Stimulated activated CD8-positive, alpha-beta memory T cell treated with anti-CD3 and anti-CD28 coated beads, Interleukin-15, amount 100 ng/mL, for 48 hours (primary cell): ENCODE data around the gene SYNPO2.

Experiments
- DNase-seq, 2 donors: peaks; one replicate each; pipeline ENCODE4 v3.0.0-alpha.2; 2020; ENCODE audit warnings: low read depth in 2 of 2

SYNPO2 gene

DNA sequence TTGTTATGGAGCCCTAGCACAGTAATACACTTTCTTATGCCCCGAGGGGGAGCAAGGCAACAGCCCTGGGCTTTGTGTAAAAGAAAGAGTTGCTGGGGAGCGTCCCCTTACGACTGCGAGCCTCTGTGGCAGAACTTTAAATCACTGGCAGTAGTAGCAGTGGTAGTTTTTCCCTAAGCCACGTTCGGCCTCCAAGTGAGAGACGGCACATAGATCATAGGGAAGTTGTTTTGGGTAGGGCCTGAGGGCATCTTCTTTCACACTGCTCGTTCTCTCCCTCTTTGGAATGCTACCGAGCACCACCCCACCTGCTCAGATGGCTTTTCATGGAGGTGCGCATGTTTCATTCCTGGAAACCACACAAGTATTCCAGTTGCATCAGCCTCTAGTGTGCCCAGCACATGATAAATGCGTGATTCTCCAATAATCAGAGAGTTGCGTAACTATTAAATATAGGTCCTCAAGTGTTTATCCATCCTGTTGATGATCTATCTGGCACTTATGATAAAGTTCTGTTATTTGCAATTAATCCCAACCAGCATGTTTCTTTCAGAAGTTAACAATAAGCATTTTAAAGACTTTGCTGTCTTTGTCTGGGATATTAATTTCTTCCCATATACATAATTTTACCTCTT, 7.0 kb upstream of the SYNPO2 start:
- DNase-seq, result no peak

DNA sequence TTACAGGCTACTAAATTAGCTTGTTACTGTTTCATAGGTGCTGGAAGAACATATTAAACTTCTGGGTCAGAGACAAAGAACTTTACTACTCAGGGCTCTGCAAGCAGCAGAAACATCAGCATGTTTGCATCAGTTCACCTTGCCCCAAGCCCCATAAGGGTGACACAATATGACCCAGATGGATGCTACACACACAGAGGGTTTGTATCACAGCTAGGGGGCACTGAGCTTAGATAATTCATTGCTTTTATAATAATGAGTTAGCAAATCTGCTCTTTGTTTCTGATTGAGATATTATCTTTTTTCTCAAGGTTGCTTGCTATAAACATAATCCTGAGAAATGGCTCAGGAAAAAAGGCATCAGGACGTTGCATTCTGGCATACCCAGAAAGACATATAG, 4.8 kb upstream of the SYNPO2 start:
- DNase-seq, result no peak

DNA sequence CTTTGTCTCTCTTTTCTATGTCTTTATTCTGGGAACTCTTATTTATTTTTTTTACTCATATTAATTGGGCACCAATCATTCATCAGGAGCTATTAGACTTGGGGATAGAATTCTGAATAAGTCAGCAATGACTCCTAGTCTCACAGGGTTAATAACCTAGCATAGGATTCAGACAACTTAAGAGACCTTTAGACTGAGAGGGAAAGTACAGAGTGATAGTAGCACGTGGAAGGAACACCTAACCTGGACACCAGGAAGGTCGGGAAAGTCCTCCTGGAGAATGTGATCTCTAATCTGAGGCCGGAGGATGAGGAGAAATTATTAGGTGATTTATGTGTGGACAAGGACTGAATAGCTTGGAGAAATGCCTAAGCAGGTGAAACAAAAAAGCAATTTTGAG, 3.9 kb upstream of the SYNPO2 start:
- DNase-seq, result no peak

DNA sequence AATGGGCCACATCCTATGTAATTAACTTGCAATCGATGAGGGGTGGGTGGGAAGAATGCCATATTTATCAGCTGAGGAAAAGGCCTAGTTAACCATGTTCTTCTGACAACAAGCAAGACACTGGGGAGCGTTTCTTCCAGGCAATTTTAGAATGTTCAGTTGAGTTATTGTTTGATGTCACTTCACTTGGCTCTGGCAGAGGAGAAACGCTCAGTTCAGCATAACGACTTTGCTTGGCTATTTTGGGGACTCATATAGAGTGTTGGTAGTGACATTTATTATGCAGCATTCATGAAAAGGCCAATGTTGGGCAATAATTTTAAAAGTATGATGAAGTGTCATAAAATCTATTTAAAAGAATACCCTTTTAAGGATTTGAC, 648 bp downstream of the SYNPO2 start:
- no peak for DNase-seq

DNA sequence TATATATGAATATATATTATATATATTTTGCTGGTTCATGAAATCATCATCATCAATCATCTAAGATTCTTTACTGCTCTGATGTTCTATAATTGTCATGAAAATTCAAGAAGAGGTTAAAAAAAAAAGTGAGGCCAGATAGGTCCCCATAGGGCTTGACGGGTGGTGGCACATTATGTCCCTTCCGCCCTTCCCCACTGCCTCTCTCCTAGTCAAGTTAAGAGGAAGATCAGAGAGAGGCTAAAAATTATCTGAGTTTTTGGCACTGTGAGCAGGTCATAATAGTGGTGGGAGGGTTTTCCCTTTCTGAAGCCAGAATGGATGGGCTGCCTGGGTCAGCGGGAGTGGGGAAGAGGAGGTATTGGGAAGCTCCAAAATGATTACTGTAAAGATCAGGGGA, 5.4 kb downstream of the SYNPO2 start:
- DNase-seq, result no peak

DNA sequence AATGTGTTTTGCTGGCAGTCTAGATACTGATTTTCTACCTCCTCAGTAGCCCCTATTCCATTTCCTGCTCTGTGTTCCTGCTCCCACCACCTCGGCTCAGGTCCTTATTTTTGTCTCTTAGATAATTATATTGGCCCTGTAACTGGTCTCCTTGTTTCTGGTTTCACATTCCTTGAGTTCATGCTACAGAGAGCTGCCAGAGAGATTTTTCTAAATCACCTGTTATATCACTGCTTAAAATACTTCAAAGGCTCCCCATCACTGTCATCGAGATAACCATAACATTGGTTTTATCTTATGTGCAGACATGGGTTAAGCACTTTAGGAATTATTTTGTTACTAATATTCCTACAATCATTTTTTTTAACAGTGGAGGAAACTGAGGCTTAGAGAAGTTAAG, 9.6 kb downstream of the SYNPO2 start:
- no peak for DNase-seq

DNA sequence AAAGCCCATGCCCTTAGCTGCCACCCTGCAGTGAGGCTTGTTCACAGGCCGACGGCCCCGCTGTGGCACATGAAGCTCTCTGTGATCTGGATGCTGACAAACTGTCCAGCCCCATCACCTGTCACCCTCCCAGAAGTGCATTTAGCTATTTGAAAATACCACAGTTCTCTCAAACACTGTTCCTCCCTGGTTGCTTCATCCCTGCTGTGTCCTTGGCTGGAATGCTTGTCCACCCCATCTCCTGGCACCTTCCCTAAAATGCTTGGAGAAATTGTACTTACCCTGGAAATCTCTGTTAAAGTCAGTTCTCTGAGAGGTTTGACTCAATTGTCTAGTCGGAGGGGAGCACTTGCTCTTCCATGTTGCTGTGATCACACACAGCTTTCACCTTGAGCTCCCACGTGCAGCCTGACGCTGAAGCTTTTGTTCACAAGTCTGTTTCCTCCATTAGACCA, 10.1 kb downstream of the SYNPO2 start:
- DNase-seq, result no peak

DNA sequence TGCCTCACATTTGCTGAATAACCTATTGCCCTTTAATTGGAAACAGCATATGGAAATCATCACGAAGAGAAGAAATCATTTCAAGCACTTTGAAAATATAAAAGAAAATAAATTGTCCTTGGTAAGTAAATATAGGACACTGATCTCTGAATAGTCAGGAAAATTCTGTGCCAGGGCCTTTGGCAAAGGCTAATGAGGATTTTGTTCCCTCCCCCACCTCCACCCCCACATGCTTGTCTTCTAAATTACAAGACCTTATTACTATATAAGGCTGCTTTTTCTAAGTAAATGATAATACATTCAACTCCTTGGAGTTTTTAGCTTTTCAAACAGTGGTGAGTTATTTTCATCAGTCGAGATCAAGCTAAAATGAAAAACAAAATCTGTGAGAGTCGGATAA, 15.8 kb downstream of the SYNPO2 start:
- no peak for DNase-seq

DNA sequence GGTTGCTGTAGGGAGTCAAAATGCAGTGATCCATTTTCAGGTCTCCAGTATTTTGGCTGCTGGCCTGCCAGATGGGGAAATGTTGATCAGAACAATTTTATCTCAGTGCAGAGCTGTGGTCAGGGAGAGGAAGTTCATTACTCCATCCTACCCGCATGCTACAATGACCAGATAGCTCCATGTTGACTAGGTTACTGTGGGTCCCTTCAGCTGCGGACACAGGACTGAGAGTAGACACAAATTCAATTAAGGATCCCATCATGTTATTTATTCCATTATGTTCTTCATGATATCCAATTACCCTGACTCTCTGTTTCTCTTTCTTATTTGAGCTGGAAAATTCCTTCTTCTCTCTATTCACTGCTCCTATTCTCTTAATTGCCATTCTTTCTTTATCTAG, 16.3 kb downstream of the SYNPO2 start:
- DNase-seq, result no peak

DNA sequence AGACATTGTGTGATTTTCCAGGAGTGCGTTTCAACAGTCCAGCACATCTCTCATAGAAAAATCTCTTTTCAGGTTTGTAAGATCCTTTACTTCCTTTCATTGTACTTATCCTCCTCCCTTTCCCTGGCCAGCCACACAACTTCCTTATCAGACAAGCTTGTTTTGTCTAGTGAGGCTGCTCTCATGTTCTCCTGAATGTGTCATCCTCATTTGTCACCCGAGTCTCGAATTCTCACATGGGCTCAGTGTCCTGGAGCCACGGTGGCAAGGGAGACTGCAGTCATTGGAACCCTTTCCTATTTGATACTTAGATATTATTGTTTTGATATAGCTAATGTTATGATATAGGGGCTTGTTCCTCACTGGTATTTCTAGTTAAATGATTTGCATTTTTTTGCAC, 16.9 kb downstream of the SYNPO2 start:
- DNase-seq, result no peak

DNA sequence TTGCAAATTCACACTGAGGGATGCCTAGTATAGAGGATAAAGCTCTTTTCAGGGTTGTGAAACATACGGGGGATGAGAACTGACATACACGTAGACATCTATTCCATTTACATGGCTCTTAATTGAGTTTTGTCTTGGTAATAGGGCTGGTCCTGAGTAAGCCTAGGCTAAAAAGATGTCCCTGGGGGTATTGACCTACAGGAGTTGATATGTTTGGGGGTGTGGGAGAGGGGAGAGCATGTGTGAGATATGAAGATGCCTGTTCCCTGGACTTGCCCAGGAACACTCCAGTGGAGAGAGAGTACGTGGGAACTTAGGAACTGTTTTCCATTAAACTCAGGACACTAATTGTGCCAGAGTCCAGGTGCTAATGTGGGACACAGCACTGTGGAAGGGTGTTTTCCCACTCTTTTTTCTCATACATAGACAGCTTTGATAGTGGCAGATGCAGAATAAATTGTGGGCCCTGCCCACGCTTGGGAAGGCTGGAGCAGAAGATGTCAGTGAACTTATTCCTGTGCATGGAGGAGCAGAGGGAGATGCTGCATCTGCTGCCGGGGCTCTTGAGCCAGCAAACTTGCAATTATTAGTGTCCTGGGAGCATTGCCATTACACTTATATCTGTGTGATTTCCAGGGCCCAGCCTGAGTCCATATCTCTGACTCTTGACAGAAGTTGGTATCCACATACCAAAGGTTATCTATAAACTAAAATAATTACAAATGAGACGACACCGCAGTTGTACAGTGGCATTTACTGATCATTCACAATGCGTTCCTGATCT, 20.7 kb downstream of the SYNPO2 start:
- DNase-seq, result no peak

DNA sequence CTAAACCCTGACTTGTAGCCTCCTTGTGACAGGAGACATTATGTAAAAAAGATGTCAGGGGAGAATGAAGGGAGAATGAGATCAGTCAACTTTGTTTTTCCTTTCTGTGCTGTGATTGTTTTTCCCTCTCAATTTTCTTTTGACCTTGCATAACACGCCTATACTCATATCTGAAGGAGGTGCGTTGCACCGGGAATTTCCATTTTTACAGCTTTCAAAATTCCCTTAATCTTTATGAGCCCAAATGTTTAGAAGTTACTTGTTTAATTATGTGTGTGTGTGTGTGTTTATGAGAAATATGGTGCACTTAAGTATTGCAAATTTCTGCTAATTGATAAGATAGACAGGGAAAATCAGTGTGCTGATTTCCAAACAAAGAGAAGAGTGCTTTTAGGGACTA, 21.6 kb downstream of the SYNPO2 start:
- no peak for DNase-seq

DNA sequence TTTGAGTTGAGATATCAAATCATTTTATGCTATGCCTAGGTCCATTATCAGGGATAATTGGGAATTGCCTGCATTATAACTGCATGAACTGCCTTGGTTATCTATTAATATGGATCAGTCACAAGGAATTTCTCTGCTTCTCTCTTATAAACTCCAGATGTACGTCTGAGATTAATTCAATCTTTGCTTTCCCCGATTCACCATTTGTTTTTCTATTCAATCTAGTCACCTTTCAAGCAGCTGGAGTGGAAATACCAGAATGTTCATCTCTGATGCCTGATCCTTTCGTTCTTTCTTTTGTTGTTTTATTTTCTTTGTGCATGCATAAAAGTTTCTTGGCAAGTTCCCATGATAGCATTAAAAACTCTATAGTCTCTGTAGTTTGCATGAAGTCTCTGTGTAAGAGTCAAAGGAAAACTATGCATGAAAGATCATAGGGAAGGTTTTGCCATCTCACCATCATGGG, 22.6 kb downstream of the SYNPO2 start:
- no peak for DNase-seq

DNA sequence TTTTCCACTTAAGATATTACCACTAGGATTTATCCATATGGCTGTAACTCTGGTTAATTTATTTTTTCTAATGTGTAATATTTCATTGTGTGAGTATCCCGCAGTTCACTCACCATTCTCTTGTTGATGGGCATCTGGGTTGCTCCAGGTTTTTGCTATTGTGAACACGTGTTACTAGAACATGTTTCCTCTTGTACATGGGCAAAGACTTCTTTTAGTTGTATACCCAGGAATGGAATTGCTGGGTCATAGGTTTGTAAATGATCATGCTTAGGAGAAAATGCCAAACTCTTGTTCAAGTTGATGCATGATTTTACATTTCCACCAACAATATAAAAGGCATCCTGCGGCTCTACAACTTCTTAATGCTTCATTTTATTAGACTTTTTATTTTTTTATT, 26.8 kb downstream of the SYNPO2 start:
- DNase-seq, result no peak

DNA sequence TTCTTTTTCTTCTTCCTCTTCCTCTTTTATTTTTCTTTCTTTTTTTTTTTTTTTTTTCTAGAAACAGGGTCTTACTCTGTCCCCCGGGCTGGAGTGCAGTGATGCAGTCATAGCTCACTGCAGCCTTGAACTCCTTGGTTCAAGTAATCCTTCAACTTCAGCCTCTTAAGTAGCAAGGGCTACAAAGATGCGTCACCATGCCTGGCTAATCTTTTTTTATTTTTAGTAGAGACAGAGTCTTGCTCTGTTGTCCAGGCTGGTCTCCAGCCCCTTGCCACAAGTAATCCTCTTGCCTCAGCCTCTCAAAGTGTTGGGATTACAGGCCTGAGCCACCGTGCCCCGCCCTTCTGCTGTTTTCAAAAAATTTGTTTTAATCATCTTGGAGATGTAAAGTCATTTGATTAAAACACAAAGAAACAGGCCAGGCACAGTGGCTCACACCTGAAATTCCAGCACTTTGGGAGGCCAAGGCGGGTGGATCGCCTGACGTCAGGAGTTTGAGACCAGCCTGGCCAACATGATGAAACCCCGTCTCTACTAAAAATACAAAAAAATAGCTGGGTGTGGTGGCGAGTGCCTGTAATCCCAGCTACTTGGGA, 28.1 kb downstream of the SYNPO2 start:
- DNase-seq, result no peak

DNA sequence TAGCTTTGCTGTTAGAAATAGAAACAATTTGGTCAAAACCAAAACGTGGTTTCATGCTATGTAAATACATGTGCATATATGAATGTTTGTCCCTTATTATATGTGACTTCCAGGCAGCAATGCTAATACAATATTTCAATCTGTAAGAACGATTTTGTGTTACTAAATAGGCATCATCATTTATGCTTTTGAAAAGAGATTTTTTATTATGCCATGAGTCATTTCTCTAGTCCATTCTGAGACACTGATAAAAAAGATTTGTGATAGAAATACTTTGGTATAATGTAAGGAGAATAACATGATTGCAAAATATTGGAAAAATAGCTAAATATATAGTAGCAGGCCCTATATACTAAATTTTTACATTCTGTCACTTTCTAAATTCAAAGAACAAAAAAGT, 28.9 kb downstream of the SYNPO2 start:
- no peak for DNase-seq

DNA sequence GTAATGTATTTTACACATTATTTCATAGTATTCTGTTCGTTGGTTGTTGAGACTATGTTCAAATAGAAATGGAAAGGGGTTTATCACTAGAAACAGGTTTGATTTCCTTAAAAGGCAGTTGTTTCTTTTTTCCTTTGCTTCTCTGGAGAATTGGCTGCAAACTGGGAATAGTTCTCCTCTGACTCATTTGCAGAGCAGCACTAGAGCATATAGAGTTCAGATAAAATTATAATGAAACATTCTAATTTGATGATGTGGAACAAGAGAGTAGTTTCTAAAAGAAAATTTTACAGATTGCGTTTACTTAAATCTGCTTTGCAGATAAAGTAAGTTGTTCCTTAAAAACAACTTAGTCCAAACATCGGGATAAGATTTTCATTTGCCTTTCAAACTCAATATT, 29.7 kb downstream of the SYNPO2 start:
- DNase-seq, result no peak

DNA sequence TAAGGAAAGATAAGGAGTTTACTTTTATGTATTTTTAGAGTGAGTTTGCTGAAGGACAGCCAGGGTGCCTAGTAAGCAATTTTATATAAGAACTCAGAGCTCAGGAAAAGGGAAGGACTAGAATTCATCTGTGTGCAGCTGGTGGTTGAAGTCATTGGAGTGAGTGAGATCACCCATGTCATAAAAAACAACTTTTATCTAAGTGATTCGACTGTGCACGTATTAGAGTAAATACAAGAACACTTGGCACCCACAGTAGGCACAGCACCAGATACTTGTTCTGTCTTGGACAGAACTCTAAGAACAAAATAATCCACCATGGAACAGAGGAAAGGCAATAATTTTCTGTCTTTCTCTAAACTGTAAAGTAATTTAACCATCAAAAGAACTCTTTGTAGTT, 31.6 kb downstream of the SYNPO2 start:
- DNase-seq, result no peak

DNA sequence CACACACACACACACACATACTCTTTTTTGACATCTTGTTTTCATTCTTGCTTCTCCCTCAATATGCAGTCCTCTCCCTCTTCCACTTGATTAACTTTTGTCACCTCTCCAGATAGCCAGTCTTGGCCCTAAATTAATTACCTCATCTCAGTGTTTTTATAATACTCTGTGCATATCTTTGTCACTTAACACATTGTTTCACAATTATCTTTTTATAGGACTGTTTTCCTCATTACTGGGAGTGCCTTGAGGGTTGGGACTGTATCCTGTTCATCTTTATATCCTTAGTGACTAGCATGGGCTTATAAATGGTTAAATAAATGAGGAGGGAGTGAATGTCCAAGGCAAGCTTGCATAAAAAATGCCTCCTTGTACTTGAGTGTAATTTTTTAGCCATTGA, 33.1 kb downstream of the SYNPO2 start:
- no peak for DNase-seq

DNA sequence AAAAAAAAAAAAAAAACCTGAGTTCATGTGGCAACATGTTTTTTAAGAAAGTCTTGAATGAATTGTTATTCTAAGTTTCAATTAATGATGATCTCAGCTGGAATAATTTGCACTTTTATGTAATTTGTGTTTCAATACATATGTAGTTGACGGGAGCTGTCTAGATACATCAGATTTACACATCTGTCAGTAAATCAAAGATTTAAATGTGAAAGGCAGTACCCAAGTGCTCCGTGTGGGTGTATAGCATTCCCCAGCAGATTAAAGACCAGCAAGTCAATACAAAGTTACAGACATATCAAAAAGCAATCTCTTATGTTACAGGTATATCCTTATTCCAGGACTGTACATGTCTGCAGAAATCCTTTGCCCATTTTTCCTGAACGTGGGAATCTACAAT, 35.2 kb downstream of the SYNPO2 start:
- no peak for DNase-seq

DNA sequence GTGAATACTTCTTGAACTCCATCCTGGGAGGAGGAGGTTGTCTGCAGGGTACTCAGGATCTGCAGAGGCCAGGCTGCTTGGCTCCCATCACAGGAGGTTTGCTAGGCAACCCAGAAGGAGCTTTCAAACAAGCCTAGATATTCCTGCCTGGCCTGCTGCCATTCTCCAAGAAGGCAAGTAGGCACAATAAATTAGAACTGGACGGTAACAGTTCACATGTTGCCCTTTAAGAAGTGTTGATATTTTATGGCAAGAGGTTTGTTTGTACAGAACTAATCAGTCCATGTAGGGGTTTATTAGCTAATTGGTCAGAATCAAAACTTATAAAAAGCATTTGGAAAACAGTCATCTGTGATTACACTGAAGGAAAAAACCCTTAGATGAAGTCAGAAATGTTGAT, 39.3 kb downstream of the SYNPO2 start:
- DNase-seq, result no peak

DNA sequence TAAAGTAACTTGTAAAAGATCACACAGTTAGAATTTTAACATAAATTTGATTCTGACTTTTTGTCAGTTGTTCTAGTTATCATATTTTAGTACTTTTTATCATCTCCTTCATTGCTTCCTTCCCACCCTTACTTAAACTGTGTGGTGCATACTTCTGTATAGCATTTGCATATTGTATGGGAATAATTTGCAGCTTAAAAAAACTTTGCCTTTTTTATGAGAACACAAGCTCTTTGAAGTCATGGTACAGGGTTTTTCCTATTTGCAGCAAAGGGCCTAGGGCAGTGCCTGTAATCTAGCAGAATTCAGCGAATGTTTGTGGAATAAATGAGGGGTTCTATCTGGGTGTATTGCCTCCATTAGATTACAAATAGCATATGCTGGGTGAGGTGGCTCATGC, 41.6 kb downstream of the SYNPO2 start:
- no peak for DNase-seq

DNA sequence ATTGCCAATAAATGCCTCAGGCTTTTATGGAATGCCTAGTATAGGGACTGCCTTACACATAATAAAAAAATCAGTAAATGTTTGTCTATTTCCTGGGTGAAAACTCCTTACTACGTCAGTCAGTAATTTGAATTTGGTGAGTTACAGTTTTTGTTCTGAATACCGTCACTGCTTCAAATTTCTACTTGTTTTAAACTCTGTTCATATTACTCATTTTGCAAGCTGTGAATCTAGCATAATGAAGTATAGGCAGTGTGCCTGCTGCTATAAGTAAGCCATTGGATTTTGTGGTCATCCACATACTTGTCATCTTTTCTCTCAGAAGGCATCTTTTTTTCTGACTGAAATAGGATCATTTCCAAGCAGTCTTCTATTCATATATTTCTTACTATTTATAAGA, 43.1 kb downstream of the SYNPO2 start:
- DNase-seq, result no peak
